GM23248 (cell line): ENCODE measurements around the gene CHRNA3.

Source experiments
- EZH2 ChIP-seq: fragments of 200-600 bp; sonication (generic); IDR thresholded peaks from 2 replicates; pipeline ENCODE4 v1.6.1; 2018; ENCODE audit warnings: antibody characterized with exemption, mild to moderate bottlenecking; ENCODE audit not compliant: insufficient read depth, poor library complexity, severe bottlenecking
- EZH2phosphoT487 ChIP-seq: fragments of 200-600 bp; sonication (generic); IDR thresholded peaks from 2 replicates; pipeline ENCODE4 v1.6.1; 2018; ENCODE audit warnings: antibody characterized with exemption, moderate library complexity, mild to moderate bottlenecking, low read depth; ENCODE audit not compliant: insufficient read depth

GRCh38 chr15:78563092-78563491 lies 57.7 kb downstream of the CHRNA3 start:
- no peak for TF ChIP-seq EZH2
- no peak for TF ChIP-seq EZH2phosphoT487
